Caco-2 (cell line): ENCODE results near the gene ERVV-1. TPM values are rescaled to one million over a fixed set of nuclear protein-coding genes. Genes with fewer than 3 reads are reported as not detected.

Source experiments
- BruUV-seq: library from RNA; stranded (reverse); fragments of 400-500 nt; replicated peaks from 2 replicates; lab custom pipeline; 2021; lab: Mats Ljungman, UMichigan
- CTCF ChIA-PET: fragments of 300-600 bp; sonication (Branson Sonifier 250); formaldehyde crosslinking; loops from one replicate; lab custom pipeline; 2022; ENCODE audit warnings: antibody characterized with exemption; lab: Charles Lee
- POLR2A ChIA-PET: fragments of 300-600 bp; sonication (Branson Sonifier 250); formaldehyde crosslinking; loops from one replicate; lab custom pipeline; 2022; ENCODE audit warnings: antibody characterized with exemption; lab: Charles Lee
- DNase-seq, 2 experiments: peaks; one replicate each; pipeline versions ENCODE4 v3.0.0 to v3.0.0-alpha.2; 2020 to 2022
- H3K27me3 ChIP-seq: replicated peaks from 2 replicates; pipeline ENCODE4 v1.6.0; 2011; ENCODE audit warnings: low read length; ENCODE audit not compliant: control insufficient read depth, insufficient read depth
- H3K36me3 ChIP-seq: 2 replicates; pipeline ENCODE4 v1.5.1; 2011; ENCODE audit warnings: low read length; ENCODE audit not compliant: control insufficient read depth, insufficient read depth
- H3K4me1 ChIP-seq: fragments of 250-450 bp; sonication (Bioruptor Pico); 2 replicates; pipeline ENCODE4 v1.5.1; 2020; ENCODE audit warnings: mild to moderate bottlenecking
- H3K4me3 ChIP-seq: 2 replicates; pipeline ENCODE4 v1.5.1; 2011; ENCODE audit warnings: low read depth, mild to moderate bottlenecking, control low read depth, low read length
- H3K9me3 ChIP-seq: fragments of 250-450 bp; sonication (Bioruptor Pico); 2 replicates; pipeline ENCODE4 v1.5.1; 2020; ENCODE audit warnings: mild to moderate bottlenecking, moderate library complexity
- H3K27ac Mint-ChIP-seq: one replicate; pipeline ENCODE4 v1.8.0; 2022; ENCODE audit warnings: mixed read lengths; ENCODE audit not compliant: unreplicated experiment
- H3K27me3 Mint-ChIP-seq: one replicate; pipeline ENCODE4 v1.8.0; 2022; ENCODE audit warnings: mixed read lengths; ENCODE audit not compliant: insufficient read depth, unreplicated experiment
- H3K36me3 Mint-ChIP-seq: one replicate; pipeline ENCODE4 v1.8.0; 2022; ENCODE audit warnings: mild to moderate bottlenecking, mixed read lengths; ENCODE audit not compliant: insufficient read depth, unreplicated experiment
- H3K4me1 Mint-ChIP-seq: one replicate; pipeline ENCODE4 v1.8.0; 2022; ENCODE audit warnings: low read depth, mixed read lengths; ENCODE audit not compliant: unreplicated experiment
- H3K4me3 Mint-ChIP-seq: one replicate; pipeline ENCODE4 v1.8.0; 2022; ENCODE audit warnings: mild to moderate bottlenecking, moderate library complexity, mixed read lengths; ENCODE audit not compliant: unreplicated experiment
- H3K9me3 Mint-ChIP-seq: one replicate; pipeline ENCODE4 v1.8.0; 2022; ENCODE audit warnings: mixed read lengths; ENCODE audit not compliant: unreplicated experiment
- CTCF ChIP-seq, 2 experiments: fragments of 200-600 bp in 1 of 2; IDR thresholded peaks; 1 replicate in 1 of 2; 2 replicates in 1 of 2; pipeline versions ENCODE4 v1.5.1 to v1.8.0; 2011 to 2022; ENCODE audit warnings: antibody characterized with exemption in 1 of 2, control low read depth in 1 of 2, inconsistent platforms in 1 of 2, low read depth in 1 of 2, low read length in 1 of 2, mild to moderate bottlenecking in 1 of 2, moderate library complexity in 1 of 2; ENCODE audit not compliant: insufficient read depth in 1 of 2, severe bottlenecking in 1 of 2, unreplicated experiment in 1 of 2
- intact Hi-C: fragments of 100-400 bp; cut with micrococcal nuclease; formaldehyde crosslinking; loops from one replicate; pipeline ENCODE4 v1.10.0; 2022; ENCODE audit not compliant: unreplicated experiment
- total RNA-seq: library from RNA; stranded (reverse); gene quantifications from 2 replicates; pipeline ENCODE4 v1.2.3, GENCODE V29; 2022

The ERVV-1 gene
- total RNA-seq, 1 experiment from 2014 or later = not detected

GRCh38 chr19:53055117-53055516 is 41.4 kb downstream of the ERVV-1 start:
- no peaks in the 10 kb centered on the region for H3K27me3 Mint-ChIP-seq
- intact Hi-C loops = no loop called here
- peaks cover 21% of the 10 kb centered on the region for H3K9me3 Mint-ChIP-seq
- H3K4me3 ChIP-seq = no peak overlapping the region
- H3K36me3 Mint-ChIP-seq = no peaks in the 10 kb centered on the region
- DNase-seq = no peak
- no peaks in the 10 kb centered on the region for H3K4me1 Mint-ChIP-seq
- H3K36me3 ChIP-seq = no peaks in the 10 kb centered on the region
- ChIA-PET CTCF (no interaction called here), POLR2A (no interaction called here)
- H3K4me1 ChIP-seq = no peaks in the 10 kb centered on the region
- peaks cover 32% of the 10 kb centered on the region for H3K9me3 ChIP-seq
- H3K27me3 ChIP-seq = no peaks in the 10 kb centered on the region
- H3K4me3 Mint-ChIP-seq = no peak overlapping the region
- BruUV-seq = no TSS peak
- H3K27ac Mint-ChIP-seq = no peak overlapping the region
- no peak for TF ChIP-seq CTCF (IDR thresholded peaks at IDR 0.05; ENCODE audit: insufficient read depth in 1 of 2, low read depth in 1 of 2, low read length in 1 of 2, severe bottlenecking in 1 of 2, unreplicated experiment in 1 of 2)

- intact Hi-C loops = no loop called here
- Mint-ChIP-seq H3K4me1 (no peaks in the 10 kb centered on the region), H3K36me3 (peaks cover 6% of the 10 kb centered on the region), H3K4me3 (no peak overlapping the region), H3K27me3 (no peaks in the 10 kb centered on the region), H3K9me3 (peaks cover 31% of the 10 kb centered on the region), H3K27ac (no peak overlapping the region)
- Histone ChIP-seq H3K4me3 (no peak overlapping the region), H3K36me3 (no peaks in the 10 kb centered on the region), H3K4me1 (no peaks in the 10 kb centered on the region), H3K27me3 (no peaks in the 10 kb centered on the region), H3K9me3 (peaks cover 17% of the 10 kb centered on the region)
- DNase-seq = no peak
- TF ChIP-seq CTCF (IDR thresholded peaks at IDR 0.05; ENCODE audit: insufficient read depth in 1 of 2, low read depth in 1 of 2, low read length in 1 of 2, severe bottlenecking in 1 of 2, unreplicated experiment in 1 of 2) = no peak
- ChIA-PET CTCF (no interaction called here), POLR2A (no interaction called here)
- BruUV-seq = no TSS peak
These were observed 44.3 kb downstream of the ERVV-1 start for GRCh38 chr19:53057904-53058580.

Other genes with a start within 250 kb of the ERVV-1 start
- 18.8 and 21.1 TPM in 2 replicates for gene ZNF600, start 227.1 kb upstream of the ERVV-1 start, total RNA-seq
- 27.2 and 28.2 TPM in 2 replicates for gene ZNF28, start 192.3 kb upstream of the ERVV-1 start, total RNA-seq
- gene ZNF468, start 156.3 kb upstream of the ERVV-1 start, total RNA-seq = 29.1 and 35.8 TPM in 2 replicates
- 14.7 and 15.5 TPM in 2 replicates for gene ZNF320, start 116.3 kb upstream of the ERVV-1 start, total RNA-seq
- gene ZNF888, start 90.5 kb upstream of the ERVV-1 start, total RNA-seq = 7.3 and 9.0 TPM in 2 replicates
- 8.8 and 11.5 TPM in 2 replicates for gene ZNF816, start 51.0 kb upstream of the ERVV-1 start, total RNA-seq
- 0.11 and 0.21 TPM in 2 replicates for gene ERVV-2, start 30.8 kb downstream of the ERVV-1 start, total RNA-seq
- gene ZNF160, start 89.5 kb downstream of the ERVV-1 start, total RNA-seq = 30.6 and 33.3 TPM in 2 replicates
- gene ZNF415, start 119.0 kb downstream of the ERVV-1 start, total RNA-seq = 12.5 and 14.9 TPM in 2 replicates
- 1.3 and 2.2 TPM in 2 replicates for gene ZNF347, start 145.1 kb downstream of the ERVV-1 start, total RNA-seq
- gene ZNF665, start 179.4 kb downstream of the ERVV-1 start, total RNA-seq = 0.39 and 0.73 TPM in 2 replicates
- not detected in 2 replicates for gene ZNF677, start 241.0 kb downstream of the ERVV-1 start, total RNA-seq
- not detected in 2 replicates for gene VN1R2, start 244.4 kb downstream of the ERVV-1 start, total RNA-seq